ENCODE measurements around the gene BACE2. TPM values are rescaled to one million over a fixed set of nuclear protein-coding genes. Genes with fewer than 3 reads are reported as not detected.
A peak's percentile ranks its signal among the peaks of the same experiment; 100 is the strongest.

The BACE2 gene
- polyA plus RNA-seq (2013, experiment 1 of 4), result 2.1 TPM
- polyA plus RNA-seq (2013, experiment 2 of 4), result 2.7 TPM
- 2.5 TPM for polyA plus RNA-seq (2013, experiment 3 of 4)
- 2.6 TPM for polyA plus RNA-seq (2013, experiment 4 of 4)

GRCh38 chr21:41167348-41168342, at the start of gene BACE2:
TSS of gene BACE2 (plus strand) at chr21:41168160. CDS start at chr21:41168264, 104 bp downstream.
- H3K36me3 ChIP-seq (ENCODE audit: control insufficient read depth, insufficient read depth, low read length), result no peaks in the 10 kb centered on the region
- H3K4me3 ChIP-seq (ENCODE audit: insufficient read depth, low read depth, low read length), result peak within 1 kb of the TSS; percentile 54
- H3K9me3 ChIP-seq (ENCODE audit: control insufficient read depth, low read length), result no peaks in the 10 kb centered on the region
- WGBS, 2 experiments, result 0% methylated on average over 111 of the region's 111 CpGs
- peaks cover 67% of the 10 kb centered on the region for H3K27me3 ChIP-seq (ENCODE audit: control insufficient read depth, insufficient read depth, low read length, poor library complexity, severe bottlenecking)
- no peaks in the 10 kb centered on the region for H3K4me1 ChIP-seq (ENCODE audit: control insufficient read depth, insufficient read depth, low read length)
- no peak within 1 kb of the TSS for H3K27ac ChIP-seq (ENCODE audit: insufficient read depth, low read depth, low read length, poor library complexity, severe bottlenecking)

DNA sequence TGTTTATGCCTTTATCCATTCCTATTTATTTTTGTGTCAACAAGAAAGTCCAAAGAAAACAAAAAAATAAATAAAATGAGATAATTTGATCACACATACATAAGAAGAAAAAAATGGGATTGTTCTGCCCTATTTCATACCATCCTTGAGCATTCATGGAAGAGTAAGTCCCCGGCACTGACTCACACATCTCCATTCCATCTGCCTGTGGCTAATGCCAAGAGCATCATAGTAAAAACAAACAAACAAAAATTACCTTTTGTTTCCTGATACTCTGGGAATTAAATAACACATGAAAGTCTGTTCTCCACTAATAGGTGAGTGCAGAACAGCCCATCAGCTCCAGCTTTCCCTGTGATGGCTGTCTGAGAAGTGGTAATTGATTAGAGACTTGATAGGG, 48.1 kb upstream of the BACE2 start:
- Histone ChIP-seq H3K4me3 (ENCODE audit: insufficient read depth, low read depth, low read length) (no peak overlapping the region), H3K27ac (ENCODE audit: insufficient read depth, low read depth, low read length, poor library complexity, severe bottlenecking) (no peak overlapping the region), H3K36me3 (ENCODE audit: control insufficient read depth, insufficient read depth, low read length) (no peaks in the 10 kb centered on the region), H3K27me3 (ENCODE audit: control insufficient read depth, insufficient read depth, low read length, poor library complexity, severe bottlenecking) (no peaks in the 10 kb centered on the region), H3K9me3 (ENCODE audit: control insufficient read depth, low read length) (no peaks in the 10 kb centered on the region), H3K4me1 (ENCODE audit: control insufficient read depth, insufficient read depth, low read length) (no peaks in the 10 kb centered on the region)
- WGBS, 2 experiments, result 89 to 94% methylated on average over 1 of the region's 1 CpG

DNA sequence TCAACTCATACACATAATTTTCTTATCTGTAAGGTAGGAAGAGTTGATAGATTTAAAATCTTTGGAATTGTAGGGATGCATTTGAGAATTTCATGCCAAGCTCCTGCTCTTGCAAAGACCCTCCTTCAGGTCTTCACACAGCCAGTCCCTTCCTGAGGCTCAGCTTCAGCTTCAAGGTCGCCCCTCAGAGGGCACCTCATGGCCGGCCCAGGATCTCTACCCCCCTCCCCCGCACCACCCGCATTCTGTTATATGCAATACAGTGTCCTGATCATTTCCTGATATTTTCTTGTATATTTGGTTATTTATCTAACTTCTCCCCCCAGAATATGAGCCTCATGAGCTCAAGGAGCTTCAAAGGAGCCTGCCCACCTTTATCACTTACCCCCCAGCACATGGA, 47.0 kb upstream of the BACE2 start:
- H3K4me3 ChIP-seq (ENCODE audit: insufficient read depth, low read depth, low read length), result no peak overlapping the region
- H3K27me3 ChIP-seq (ENCODE audit: control insufficient read depth, insufficient read depth, low read length, poor library complexity, severe bottlenecking), result no peaks in the 10 kb centered on the region
- 71 to 89% methylated on average over 2 to 3 of the region's 4 CpGs for WGBS, 2 experiments
- H3K9me3 ChIP-seq (ENCODE audit: control insufficient read depth, low read length), result no peaks in the 10 kb centered on the region
- H3K4me1 ChIP-seq (ENCODE audit: control insufficient read depth, insufficient read depth, low read length), result no peaks in the 10 kb centered on the region
- no peaks in the 10 kb centered on the region for H3K36me3 ChIP-seq (ENCODE audit: control insufficient read depth, insufficient read depth, low read length)
- H3K27ac ChIP-seq (ENCODE audit: insufficient read depth, low read depth, low read length, poor library complexity, severe bottlenecking), result no peak overlapping the region

GRCh38 chr21:41121785-41122415, 46.1 kb upstream of the BACE2 start:
- WGBS, 2 experiments, result 57% methylated on average over 19 of the region's 19 CpGs
- Histone ChIP-seq H3K36me3 (ENCODE audit: control insufficient read depth, insufficient read depth, low read length) (no peaks in the 10 kb centered on the region), H3K27me3 (ENCODE audit: control insufficient read depth, insufficient read depth, low read length, poor library complexity, severe bottlenecking) (no peaks in the 10 kb centered on the region), H3K4me3 (ENCODE audit: insufficient read depth, low read depth, low read length) (no peak overlapping the region), H3K9me3 (ENCODE audit: control insufficient read depth, low read length) (no peaks in the 10 kb centered on the region), H3K27ac (ENCODE audit: insufficient read depth, low read depth, low read length, poor library complexity, severe bottlenecking) (no peak overlapping the region), H3K4me1 (ENCODE audit: control insufficient read depth, insufficient read depth, low read length) (no peaks in the 10 kb centered on the region)

GRCh38 chr21:41124641-41125201, 43.2 kb upstream of the BACE2 start:
- H3K4me1 ChIP-seq (ENCODE audit: control insufficient read depth, insufficient read depth, low read length), result no peaks in the 10 kb centered on the region
- no peak overlapping the region for H3K4me3 ChIP-seq (ENCODE audit: insufficient read depth, low read depth, low read length)
- no peaks in the 10 kb centered on the region for H3K36me3 ChIP-seq (ENCODE audit: control insufficient read depth, insufficient read depth, low read length)
- 94 to 96% methylated on average over 13 of the region's 13 CpGs for WGBS, 2 experiments
- no peaks in the 10 kb centered on the region for H3K27me3 ChIP-seq (ENCODE audit: control insufficient read depth, insufficient read depth, low read length, poor library complexity, severe bottlenecking)
- H3K9me3 ChIP-seq (ENCODE audit: control insufficient read depth, low read length), result no peaks in the 10 kb centered on the region
- no peak overlapping the region for H3K27ac ChIP-seq (ENCODE audit: insufficient read depth, low read depth, low read length, poor library complexity, severe bottlenecking)

GRCh38 chr21:41128981-41129380, 39.0 kb upstream of the BACE2 start:
- H3K9me3 ChIP-seq (ENCODE audit: control insufficient read depth, low read length), result no peaks in the 10 kb centered on the region
- no peaks in the 10 kb centered on the region for H3K36me3 ChIP-seq (ENCODE audit: control insufficient read depth, insufficient read depth, low read length)
- H3K4me3 ChIP-seq (ENCODE audit: insufficient read depth, low read depth, low read length), result no peak overlapping the region
- no peak overlapping the region for H3K27ac ChIP-seq (ENCODE audit: insufficient read depth, low read depth, low read length, poor library complexity, severe bottlenecking)
- no peaks in the 10 kb centered on the region for H3K27me3 ChIP-seq (ENCODE audit: control insufficient read depth, insufficient read depth, low read length, poor library complexity, severe bottlenecking)
- no peaks in the 10 kb centered on the region for H3K4me1 ChIP-seq (ENCODE audit: control insufficient read depth, insufficient read depth, low read length)

- no peaks in the 10 kb centered on the region for H3K36me3 ChIP-seq (ENCODE audit: control insufficient read depth, insufficient read depth, low read length)
- 90 to 98% methylated on average over 3 of the region's 3 CpGs for WGBS, 2 experiments
Observed at GRCh38 chr21:41130883-41131282, 37.1 kb upstream of the BACE2 start.

GRCh38 chr21:41133874-41134522, 34.0 kb upstream of the BACE2 start:
- Histone ChIP-seq H3K9me3 (ENCODE audit: control insufficient read depth, low read length) (no peaks in the 10 kb centered on the region), H3K36me3 (ENCODE audit: control insufficient read depth, insufficient read depth, low read length) (no peaks in the 10 kb centered on the region), H3K4me1 (ENCODE audit: control insufficient read depth, insufficient read depth, low read length) (no peaks in the 10 kb centered on the region), H3K27me3 (ENCODE audit: control insufficient read depth, insufficient read depth, low read length, poor library complexity, severe bottlenecking) (no peaks in the 10 kb centered on the region), H3K27ac (ENCODE audit: insufficient read depth, low read depth, low read length, poor library complexity, severe bottlenecking) (no peak overlapping the region), H3K4me3 (ENCODE audit: insufficient read depth, low read depth, low read length) (no peak overlapping the region)
- WGBS, 2 experiments, result 50 to 57% methylated on average over 5 of the region's 5 CpGs

More at GRCh38 chr21:41130883-41131282, 37.1 kb upstream of the BACE2 start:
- Histone ChIP-seq H3K4me1 (ENCODE audit: control insufficient read depth, insufficient read depth, low read length) (no peaks in the 10 kb centered on the region), H3K4me3 (ENCODE audit: insufficient read depth, low read depth, low read length) (no peak overlapping the region), H3K27me3 (ENCODE audit: control insufficient read depth, insufficient read depth, low read length, poor library complexity, severe bottlenecking) (no peaks in the 10 kb centered on the region), H3K9me3 (ENCODE audit: control insufficient read depth, low read length) (no peaks in the 10 kb centered on the region), H3K27ac (ENCODE audit: insufficient read depth, low read depth, low read length, poor library complexity, severe bottlenecking) (no peak overlapping the region)

GRCh38 chr21:41135746-41136145, 32.2 kb upstream of the BACE2 start:
- WGBS, 2 experiments, result 85 to 88% methylated on average over 7 of the region's 7 CpGs
- H3K9me3 ChIP-seq (ENCODE audit: control insufficient read depth, low read length), result no peaks in the 10 kb centered on the region
- H3K4me1 ChIP-seq (ENCODE audit: control insufficient read depth, insufficient read depth, low read length), result no peaks in the 10 kb centered on the region

More at GRCh38 chr21:41135746-41136145, 32.2 kb upstream of the BACE2 start:
- Histone ChIP-seq H3K36me3 (ENCODE audit: control insufficient read depth, insufficient read depth, low read length) (no peaks in the 10 kb centered on the region), H3K4me3 (ENCODE audit: insufficient read depth, low read depth, low read length) (no peak overlapping the region), H3K27ac (ENCODE audit: insufficient read depth, low read depth, low read length, poor library complexity, severe bottlenecking) (no peak overlapping the region), H3K27me3 (ENCODE audit: control insufficient read depth, insufficient read depth, low read length, poor library complexity, severe bottlenecking) (no peaks in the 10 kb centered on the region)
